Activated CD4-positive, CD25-positive, alpha-beta regulatory T cell treated with anti-CD3 and anti-CD28 coated beads, Interleukin-2, amount 50 U/mL, for 24 hours (primary cell): ENCODE measurements around the gene EPN3.

ENCODE experiments used
- ATAC-seq, 2 donors: fragments of 150-1000 bp; cut with Tn5 transposase; one replicate each; pipeline ENCODE4 v1.10.0; 2021; ENCODE audit warnings: mild to moderate bottlenecking in 1 of 2, moderate library complexity in 1 of 2

The EPN3 gene

DNA sequence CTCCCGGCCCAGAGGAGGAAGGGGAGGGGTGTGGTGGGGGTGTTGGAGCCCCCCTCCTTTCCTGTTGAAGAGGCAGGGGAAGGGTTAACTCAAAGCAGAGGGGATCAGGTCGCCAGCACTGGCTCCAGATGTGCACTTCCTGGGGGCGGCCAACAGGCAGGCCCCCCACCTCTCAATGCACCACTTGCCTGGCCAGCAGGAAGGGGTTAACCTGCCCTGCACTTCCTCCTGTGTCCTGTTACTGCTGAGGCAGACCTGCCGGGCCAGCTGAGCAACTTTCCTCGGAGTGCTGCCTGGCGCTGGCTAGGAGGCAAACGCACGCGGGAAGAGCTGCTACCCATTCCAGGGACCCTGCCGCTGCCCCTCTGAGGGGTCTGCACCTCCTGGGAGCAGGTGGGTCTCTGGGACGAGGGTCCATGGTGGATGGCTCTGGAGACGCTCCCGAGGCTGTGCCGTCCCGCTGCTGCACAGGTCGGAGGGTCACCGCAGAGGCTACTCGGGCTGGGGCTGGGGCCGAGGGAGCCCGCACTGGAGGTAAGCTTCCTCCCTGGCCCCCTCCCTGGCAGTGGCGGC is at the start of gene EPN3:
Gene EPN3 (plus strand): TSS at position 284 of the 573 bp plus-strand sequence. CDS start 3,822 bp downstream, outside the sequence.
- no peak for ATAC-seq

DNA sequence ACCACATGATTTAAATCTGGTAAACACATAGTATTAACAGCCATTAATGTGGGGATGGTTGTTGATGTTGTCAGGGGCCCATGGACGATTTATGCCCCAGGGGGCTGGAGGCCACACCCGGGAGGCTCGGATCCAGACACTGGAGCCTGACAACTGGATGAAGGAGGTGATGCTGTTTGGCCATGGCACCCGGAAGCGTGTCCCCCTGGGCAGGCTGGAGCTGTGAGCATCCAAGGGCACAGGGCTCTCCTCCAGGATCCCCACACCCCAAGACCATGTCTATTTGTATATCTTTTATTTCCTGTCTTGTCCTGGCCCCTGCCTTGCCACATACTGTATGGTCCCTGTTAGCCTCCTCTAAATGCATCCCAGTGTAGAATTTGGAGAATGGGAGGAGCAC is 49.3 kb upstream of the EPN3 start:
- ATAC-seq = no peak

DNA sequence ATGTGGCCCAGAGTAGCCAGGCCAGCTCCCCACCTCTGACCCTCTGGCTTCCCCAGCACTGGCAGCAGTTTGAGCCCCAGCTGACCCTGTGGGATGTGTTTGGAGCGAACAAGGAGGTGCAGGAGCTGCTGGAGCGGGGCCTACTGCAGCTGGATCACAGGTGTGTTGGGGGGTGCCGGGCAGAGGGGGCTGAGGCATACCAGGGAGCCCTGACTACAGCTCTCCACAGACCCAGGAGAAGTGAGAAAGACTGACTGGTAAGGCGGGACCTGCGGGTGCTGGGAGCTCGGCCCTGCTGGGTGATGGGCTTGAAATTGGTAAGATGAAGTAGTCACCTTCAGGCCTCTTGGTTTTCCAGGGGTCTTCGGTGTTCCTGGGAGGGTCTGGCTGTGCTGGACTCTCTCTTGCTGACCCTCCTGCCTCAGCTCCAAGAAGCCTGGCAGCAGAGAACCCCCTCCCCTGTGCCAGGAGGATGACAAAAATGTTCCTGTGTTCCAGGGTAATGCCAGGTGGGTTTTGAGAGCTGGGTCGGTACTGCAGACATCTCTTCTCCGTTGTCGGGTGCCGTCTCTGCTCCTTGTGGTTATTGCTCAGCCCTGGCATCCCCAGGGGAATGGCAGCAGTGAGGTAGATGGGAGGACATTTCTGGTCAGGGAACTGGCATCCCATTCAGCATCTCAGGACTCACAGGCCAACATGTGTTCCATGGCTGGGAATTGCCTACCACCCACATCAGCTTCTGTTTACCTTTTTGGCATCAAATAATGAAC is 48.0 kb upstream of the EPN3 start:
- ATAC-seq = no peak

DNA sequence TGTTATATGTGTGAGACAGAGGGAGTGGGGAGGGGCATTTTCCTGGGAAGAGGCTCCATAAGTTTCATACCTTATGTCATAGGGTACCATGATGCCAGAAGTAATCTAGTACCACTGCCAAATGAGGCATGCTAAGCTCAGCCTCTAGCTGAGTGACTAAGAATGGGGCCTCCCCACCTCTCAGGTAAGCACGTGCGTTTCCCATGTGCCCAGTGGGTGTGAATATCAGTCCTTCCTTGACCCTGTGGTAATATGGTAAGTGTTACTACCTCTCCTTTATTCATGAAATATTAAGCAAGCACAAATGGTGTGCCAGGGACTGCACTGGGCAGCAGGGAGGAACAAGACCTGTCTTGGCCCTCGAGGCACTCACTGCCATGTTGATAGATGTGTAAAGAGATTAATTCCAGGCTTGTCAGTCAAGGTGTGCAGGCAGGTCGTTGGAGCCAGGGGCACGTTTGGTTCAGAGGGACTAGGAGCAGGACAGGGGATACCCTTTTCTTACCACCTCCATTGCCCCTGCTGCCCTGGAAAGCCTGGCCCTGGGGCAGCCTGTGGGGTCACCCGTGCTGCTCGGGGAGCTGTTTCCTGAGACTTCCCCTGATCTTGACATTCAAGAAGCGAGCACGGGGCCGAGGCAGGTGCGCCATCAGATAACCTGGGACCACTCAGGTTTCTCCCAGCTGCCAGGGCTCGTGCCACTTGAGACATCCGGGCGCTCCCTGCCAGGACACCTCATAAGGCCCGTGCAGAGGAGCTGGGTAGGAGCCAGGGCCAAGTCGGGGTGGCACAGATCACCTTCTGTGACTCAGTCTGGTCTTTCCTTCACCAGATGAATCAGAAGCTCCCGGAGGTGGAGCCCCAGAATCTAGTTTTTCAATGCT is 45.1 kb upstream of the EPN3 start:
- peak in 1 of 2 donors; percentile 48 for ATAC-seq

DNA sequence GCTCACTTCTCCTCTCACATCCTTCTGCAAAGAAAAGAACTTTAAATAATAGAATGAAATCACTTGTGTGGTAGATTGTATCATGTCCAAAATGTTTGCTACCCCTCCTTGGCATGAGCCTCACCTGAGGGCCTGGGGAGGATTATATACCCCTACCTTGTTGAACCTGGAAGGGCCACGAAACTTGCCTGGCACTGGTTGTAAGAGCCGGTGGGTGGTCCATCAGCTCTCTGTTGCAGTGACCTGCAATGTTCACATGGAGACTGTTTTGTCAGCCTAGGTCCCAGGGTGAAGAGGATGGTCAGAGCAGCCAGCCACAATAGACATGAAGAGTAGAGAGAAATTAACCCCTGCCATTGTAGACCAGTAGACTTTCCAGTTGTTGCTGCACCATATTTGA is 43.7 kb upstream of the EPN3 start:
- no peak for ATAC-seq

DNA sequence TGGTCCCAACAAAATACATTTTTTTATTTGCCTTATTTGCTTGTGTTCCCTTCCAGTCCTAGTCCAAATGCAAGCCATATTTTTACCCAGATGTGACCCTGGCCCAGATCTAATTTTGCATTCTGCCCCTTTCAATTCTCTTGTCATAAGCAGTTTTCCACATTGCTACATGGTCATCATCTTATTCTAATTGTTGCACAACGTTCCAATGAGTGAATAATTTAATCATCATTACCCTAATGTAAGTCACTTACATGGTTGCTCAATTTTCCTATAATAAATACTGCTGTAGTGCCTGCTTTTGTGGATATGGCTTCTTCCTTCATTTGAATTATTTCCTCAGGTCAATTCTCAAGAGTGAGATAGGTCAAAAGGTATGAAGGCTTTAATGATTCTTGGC is 41.0 kb upstream of the EPN3 start:
- ATAC-seq = no peak

DNA sequence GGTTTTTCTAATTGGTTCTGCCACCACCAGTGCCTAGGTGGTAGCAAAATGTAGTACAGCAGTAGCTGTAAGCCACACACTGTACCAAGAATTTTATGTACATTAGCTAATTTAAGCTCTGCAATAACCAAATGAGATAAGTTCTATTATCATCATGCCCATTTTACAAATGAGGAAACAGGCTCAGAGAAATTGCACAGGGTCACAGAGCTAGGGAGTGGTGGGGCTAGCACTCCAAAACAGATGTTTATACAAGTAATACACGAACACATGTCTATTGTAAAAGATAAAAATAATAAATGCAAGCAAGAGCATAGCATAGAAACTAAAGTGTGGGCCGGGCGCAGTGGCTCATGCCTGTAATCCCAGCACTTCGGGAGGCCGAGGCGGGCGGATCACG is 40.3 kb upstream of the EPN3 start:
- ATAC-seq = no peak

DNA sequence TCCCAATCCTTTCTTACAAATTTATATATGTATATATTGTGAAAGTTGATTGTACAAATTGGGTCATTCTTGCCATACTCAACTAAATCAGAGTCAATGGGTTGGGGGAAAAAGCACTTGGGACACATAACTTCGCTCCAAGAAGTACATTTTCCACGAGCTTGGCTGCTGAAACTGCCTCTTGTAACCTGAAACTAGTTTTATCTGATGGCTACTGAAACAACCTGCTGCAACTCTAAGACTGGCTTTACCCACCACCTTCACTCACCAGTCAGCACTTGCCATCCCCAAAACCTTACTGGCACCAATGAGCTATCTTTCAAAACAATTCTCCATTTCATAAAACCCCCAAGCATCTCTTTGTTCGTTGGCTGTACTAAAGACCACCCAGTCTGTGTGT is 38.8 kb upstream of the EPN3 start:
- ATAC-seq = no peak

DNA sequence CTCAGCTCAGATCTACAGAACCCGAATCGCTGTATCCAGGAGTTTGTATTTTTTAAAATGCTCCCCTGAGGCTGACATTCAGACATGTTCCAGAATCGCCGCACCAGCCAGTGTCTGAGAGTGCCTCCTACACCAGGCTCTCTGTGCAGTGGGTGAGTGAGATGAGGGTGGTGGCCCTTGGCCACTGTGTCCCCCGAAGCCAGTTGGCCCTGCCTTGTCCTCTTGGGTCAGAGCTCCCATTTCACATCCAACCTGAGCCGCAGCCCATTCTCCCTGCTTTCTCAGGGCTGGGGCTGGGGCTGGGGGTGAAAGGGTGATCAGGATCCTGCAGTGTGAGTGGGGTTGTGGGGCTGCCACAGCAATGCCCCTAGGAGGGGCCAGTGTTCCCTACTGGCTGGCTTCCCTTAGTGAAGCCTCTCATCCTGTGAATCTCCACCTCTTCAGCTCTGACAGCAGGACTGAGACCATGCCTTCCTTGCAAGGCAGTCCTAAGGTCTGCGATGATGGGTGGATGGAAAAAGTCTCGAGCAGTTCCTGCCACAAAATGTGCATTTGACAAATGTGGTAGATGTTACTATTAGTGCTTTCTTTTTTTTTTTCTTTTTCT is 37.2 kb upstream of the EPN3 start:
- no peak for ATAC-seq

DNA sequence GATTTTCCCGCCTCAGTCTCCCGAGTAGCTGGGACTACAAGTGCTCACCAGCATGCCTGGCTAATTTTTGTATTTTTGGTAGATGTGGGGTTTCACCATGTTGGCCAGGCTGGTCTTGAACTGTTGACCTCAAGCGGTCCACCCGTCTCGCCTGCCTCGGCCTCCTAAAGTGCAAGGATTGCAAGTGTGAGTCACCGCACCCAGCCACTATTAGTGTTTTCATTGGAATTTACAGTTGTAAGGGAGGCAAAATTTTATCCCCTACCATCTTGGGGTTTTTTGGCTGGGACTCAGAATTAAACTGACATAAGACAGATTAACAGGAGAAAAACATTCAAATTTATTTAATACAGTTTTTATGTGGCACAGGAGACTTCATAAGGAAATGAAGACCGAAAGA is 36.6 kb upstream of the EPN3 start:
- no peak for ATAC-seq

DNA sequence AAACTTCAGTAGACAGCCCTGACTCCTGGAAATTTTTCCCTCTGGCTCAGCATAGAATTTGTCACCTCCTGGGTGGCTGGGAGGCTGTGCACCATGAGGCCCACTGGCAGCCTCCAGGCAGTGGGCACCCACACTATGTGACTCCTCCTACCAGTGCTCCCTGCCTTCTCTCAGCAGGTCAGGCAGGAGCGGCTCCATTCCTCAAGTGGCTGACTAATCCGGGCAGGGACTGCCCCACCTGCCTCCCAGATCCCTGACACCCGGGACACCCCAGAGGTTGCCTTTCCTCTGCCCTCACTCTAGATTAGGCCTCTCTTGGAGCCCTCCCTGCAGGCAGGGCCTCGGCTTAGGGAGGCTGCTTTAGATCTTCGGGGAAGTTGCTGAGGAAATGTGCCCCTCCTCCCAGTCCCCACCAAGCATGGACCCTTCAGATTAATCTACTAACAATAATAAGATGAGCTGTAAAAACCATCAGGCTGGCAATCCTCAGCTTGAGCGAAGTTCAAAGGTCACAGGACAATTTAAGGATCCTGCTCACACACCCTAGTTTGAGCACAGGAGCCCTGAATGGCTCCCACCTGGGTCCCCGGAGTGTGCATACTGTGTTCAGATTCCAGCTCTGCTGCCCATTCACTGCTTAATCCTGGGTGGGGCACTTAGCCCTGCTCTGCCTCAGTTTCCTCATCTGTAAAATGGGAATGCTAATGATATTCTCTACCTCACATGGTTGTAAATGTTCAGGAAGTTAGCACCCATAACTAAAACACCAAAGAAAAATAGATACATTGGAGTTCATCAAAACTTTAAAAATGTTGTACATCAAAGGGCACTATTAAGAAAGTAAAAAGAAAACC is 34.3 kb upstream of the EPN3 start:
- no peak for ATAC-seq

DNA sequence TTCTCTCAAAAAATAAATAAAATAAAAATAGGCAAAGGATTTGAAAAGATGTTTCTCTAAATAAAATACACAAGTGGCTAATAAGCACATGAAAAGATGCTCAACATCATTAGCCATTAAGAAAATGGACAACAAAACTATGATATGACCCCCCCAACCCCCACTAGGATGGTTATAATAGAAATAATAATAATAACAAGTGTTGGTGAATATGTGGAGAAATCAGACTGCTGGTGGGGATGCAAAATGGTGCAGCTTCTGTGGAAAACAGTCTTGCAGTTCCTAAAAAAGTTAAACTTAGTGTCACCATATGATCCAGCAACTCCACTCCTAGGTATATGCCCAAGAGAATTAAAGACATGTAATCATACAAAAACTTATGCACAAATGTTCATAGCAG is 33.3 kb upstream of the EPN3 start:
- ATAC-seq = no peak

DNA sequence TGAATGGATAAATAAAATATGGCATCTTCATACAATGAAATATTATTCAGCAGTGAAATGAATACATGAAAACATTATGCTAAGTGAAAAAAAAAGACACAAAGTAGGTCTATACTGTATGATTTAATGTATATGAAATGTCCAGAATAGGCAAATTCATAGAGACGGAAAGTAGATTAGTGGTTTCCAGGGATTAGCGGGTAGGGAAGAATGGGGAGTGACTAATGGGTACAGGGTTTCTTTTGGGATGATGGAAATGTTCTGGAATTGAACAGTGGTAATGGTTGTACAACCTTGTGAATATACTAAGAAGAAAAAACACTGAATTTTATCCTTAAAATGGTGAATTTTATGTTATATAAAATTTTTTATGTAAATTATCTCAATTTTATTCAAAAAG is 32.8 kb upstream of the EPN3 start:
- ATAC-seq = no peak

DNA sequence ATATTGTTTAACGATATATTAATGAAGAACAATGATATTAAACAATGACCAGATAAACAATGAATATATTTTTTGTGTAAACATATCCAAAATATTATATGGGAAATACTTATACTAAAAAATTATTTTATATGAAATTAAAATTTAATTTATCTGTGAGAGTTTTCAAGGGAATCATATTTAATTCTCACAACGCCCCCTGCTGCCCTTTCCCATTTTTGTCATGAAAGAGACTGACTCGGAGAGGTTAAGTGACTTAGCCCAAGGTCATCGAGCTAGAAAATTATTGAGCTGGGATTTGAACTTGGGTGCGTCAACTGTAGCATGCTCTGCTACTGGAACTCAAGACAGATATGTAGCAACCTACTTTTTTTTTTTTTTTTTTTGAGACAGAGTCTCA is 31.5 kb upstream of the EPN3 start:
- no peak for ATAC-seq

DNA sequence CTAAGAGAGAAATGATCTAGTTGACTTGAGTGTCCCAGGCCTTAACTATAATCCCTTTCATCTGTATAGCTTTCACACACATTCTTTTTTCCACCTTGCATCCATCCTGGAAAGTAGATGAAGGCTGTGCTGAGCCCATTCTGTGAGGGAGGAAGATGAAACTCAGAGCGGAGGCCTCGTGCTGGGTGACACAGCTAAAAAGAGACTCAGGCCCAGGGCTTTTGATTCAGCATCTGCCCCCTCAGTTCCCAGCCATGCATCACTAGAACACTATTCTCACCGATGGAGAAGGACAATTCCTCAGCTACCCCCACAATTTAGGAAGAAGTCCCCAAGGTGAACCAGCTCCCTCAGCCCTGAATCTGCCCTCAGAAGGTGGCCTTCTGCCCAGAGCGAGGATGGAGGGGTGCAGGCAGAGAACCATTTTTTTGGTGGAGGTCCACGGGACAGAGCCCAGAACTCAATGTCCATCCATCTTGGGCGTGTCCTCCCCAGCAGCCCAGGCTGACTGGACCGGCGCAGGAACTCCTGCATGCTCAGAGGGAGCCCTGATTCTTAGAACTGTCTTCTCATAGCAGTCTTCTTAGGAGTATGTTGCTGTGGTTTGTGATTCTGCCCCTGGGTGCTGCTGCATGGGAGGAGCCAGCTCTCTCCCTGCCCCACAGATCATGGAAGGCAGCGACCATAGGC is 30.1 kb upstream of the EPN3 start:
- ATAC-seq = no peak

DNA sequence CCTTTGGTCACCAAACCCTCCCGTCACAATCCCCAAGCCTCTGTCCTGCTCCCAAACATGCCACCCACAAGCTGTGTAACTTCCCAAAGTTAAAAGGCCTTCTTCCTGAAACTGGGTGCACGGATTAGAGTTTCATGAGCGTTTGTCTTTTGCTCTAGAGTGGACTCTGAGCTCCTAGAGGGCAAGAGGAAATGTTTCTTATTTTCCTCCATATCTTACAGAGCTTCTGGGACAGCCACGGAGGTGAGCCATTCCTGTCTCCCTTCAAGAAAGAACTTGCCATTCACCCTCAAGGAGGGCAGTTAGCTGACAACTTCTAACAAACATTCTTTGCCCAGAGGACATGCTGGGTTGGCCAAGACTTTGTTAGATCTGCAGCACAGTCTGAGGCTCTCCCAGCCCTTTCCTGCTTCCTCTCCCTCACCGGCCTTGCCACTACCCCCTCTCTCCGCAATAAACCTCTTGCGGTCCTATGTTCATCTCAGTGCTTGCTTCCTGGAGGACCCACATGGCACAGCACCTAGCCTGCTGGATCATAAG is 26.9 kb upstream of the EPN3 start:
- no peak for ATAC-seq

DNA sequence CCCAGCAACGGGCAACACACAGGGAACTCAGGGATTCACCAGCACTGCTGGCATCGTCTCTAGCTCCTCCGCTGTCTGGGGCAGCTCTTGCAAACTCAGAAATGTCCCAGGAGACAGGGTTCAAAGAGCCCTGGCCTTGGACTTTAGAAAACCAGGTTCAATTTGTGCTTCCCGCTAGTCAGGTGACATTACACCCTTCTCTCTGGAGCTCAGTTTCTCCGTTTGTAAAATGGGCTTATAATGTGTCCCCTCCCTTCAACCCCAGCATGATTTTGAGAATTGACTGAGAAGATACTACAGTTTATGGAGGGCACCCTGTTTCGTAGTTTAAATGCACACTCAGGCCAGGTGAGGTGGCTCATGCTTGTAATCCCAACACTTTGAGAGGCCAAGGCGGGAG is 26.2 kb upstream of the EPN3 start:
- no peak for ATAC-seq

DNA sequence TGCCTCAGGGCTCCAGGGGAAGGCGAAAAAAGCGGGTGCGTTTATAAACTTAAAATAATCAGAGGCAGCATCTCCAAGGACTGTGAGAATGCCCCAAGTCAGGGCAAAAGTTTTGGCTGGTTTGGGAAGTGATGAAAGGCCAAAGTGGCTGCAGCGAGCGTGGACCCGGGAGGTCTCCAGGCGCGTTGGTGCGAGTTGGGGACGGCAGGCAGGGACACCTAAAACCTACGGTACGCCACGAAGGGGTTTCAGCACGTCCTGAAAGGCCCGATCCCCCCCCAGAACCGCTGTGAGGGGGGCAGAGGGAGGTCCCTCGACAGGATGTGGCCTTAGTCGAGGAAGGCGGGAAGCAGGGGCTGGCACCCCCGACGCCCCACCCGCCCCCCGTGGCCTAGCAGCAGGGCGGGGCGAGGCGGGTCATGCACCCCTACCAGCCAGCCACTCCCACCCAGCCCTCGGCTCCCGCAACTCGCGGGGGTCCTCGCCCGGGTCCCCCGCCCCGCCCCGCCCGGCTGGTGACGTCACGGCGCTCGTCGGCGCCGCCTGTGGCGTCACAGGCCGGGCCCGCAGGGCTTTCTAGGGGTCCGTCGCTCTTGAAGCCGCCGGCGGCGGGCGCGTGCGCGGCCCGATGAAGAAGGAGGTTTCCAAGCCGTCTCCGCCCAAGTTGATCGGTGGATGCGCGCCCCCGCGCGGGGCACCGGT is 24.5 kb upstream of the EPN3 start, which contains the start of gene MYCBPAP:
Gene MYCBPAP (plus strand): TSS at position 569 of the 702 bp plus-strand sequence. CDS start 236 bp downstream, outside the sequence.
- peak; percentile 56 to 57 for ATAC-seq

DNA sequence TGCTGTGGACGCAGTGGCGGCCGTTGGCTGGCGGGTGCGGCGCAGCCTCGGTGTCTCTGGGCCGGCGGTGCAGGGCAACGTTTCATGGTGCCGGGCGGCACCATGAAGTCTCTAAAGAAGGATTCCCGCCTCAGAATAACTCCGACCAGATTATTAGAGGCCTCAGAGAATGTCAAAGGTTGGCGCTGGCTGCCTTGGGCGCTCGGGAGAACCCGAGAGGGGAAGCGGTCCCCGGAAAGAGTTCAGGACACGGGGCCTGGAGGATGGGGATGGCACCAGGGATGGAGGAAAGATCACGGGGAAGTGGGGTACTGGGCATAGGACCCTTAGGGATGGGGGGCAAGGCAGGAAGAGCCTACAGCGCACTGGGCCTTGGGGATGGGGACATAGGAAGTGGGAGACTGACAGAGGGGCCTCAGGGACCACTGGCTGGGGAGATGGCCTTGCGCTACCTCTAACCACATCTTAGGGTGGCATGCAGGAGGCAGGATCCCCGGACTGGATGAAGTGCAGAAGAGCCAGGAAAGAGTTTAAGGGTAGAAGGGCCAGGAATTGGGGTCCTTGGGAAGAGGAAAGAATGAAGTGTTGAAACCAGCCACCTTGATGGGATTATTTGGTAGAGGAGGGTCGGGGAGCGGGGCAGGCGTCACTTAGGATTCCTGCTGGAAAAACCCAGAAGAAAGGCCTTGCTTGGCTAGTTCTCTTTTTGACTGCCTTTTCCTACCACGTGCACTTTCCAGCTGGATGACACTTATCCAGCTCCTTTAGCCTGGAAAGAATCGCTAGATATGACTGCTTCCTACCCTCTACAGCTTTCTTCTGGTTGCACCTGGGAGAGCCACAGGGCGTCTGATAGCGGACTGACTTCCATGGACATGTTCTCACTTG is 23.7 kb upstream of the EPN3 start:
- no peak for ATAC-seq
